GM23338 (cell line): Measurements from ENCODE around the gene RBM8A. TPM values are rescaled to one million over a fixed set of nuclear protein-coding genes. Genes with fewer than 3 reads are reported as not detected.
"Not testable (repeated sequence)": the region's sequence is repeated elsewhere in the genome, so short reads cannot be mapped to it uniquely, and the experiment has no call there.

Source experiments
- ATAC-seq: fragments of 200-7000 bp; cut with Tn5 transposase; 3 replicates; pipeline ENCODE4 v1.9.1; 2020
- DNase-seq: peaks from one replicate; pipeline ENCODE4 v3.0.0-alpha.2; 2015; ENCODE audit warnings: low spot score
- H2AFZ ChIP-seq: fragments of 200-600 bp; sonication (generic); 2 replicates; pipeline ENCODE4 v1.8.0; 2016; ENCODE audit warnings: antibody characterized with exemption, mild to moderate bottlenecking, moderate library complexity
- H3F3A ChIP-seq: fragments of 200-600 bp; sonication (generic); replicated peaks from 2 replicates; pipeline ENCODE4 v1.8.0; 2017; ENCODE audit warnings: antibody characterized with exemption, mixed run types, low read depth
- H3K27ac ChIP-seq: fragments of 200-600 bp; sonication (generic); 2 replicates; pipeline ENCODE4 v1.6.1; 2016; ENCODE audit warnings: low read depth
- H3K27me3 ChIP-seq: fragments of 200-600 bp; sonication (generic); 2 replicates; pipeline ENCODE4 v1.8.0; 2016; ENCODE audit warnings: mild to moderate bottlenecking, mixed run types, moderate library complexity; ENCODE audit not compliant: insufficient read depth
- H3K36me3 ChIP-seq: fragments of 200-600 bp; sonication (generic); 2 replicates; pipeline ENCODE4 v1.8.0; 2016; ENCODE audit warnings: mild to moderate bottlenecking; ENCODE audit not compliant: insufficient read depth
- H3K4me1 ChIP-seq: fragments of 200-600 bp; sonication (generic); 2 replicates; pipeline ENCODE4 v1.8.0; 2016; ENCODE audit warnings: mild to moderate bottlenecking, moderate library complexity; ENCODE audit not compliant: insufficient read depth
- H3K4me2 ChIP-seq: fragments of 200-600 bp; sonication (generic); 2 replicates; pipeline ENCODE4 v1.7.1; 2017; ENCODE audit warnings: mixed run types
- H3K4me3 ChIP-seq: fragments of 200-600 bp; sonication (generic); 2 replicates; pipeline ENCODE4 v1.6.1; 2016; ENCODE audit warnings: mixed run types
- H3K79me2 ChIP-seq: fragments of 200-600 bp; sonication (generic); replicated peaks from 2 replicates; pipeline ENCODE4 v1.8.0; 2017; ENCODE audit warnings: mild to moderate bottlenecking; ENCODE audit not compliant: insufficient read depth
- H3K9me2 ChIP-seq: fragments of 200-600 bp; sonication (generic); 2 replicates; pipeline ENCODE4 v1.8.0; 2017; ENCODE audit not compliant: insufficient read depth
- H4K20me1 ChIP-seq: fragments of 200-600 bp; sonication (generic); replicated peaks from 2 replicates; pipeline ENCODE4 v1.8.0; 2017; ENCODE audit warnings: mild to moderate bottlenecking; ENCODE audit not compliant: insufficient read depth
- H3K27ac Mint-ChIP-seq: 2 replicates; pipeline ENCODE4 v1.8.0; 2020; ENCODE audit warnings: inconsistent platforms, mild to moderate bottlenecking, moderate library complexity, mixed read lengths
- H3K27me3 Mint-ChIP-seq: 3 replicates; pipeline ENCODE4 v1.8.0; 2022; ENCODE audit warnings: low read depth, mild to moderate bottlenecking, moderate library complexity, mixed read lengths, inconsistent platforms; ENCODE audit not compliant: insufficient read depth, poor library complexity
- H3K36me3 Mint-ChIP-seq: 3 replicates; pipeline ENCODE4 v1.8.0; 2021; ENCODE audit warnings: low read depth, mild to moderate bottlenecking, inconsistent platforms, moderate library complexity, mixed read lengths
- H3K4me1 Mint-ChIP-seq: 3 replicates; pipeline ENCODE4 v1.8.0; 2020; ENCODE audit warnings: mild to moderate bottlenecking, inconsistent platforms, mixed read lengths
- H3K4me3 Mint-ChIP-seq: 3 replicates; pipeline ENCODE4 v1.8.0; 2021; ENCODE audit warnings: moderate library complexity, mild to moderate bottlenecking, inconsistent platforms, mixed read lengths
- H3K9me3 Mint-ChIP-seq: 3 replicates; pipeline ENCODE4 v1.8.0; 2020; ENCODE audit warnings: moderate library complexity, mild to moderate bottlenecking, inconsistent platforms, mixed read lengths
- CREB1 ChIP-seq: fragments of 250-450 bp; sonication (Bioruptor Pico); IDR thresholded peaks from 2 replicates; pipeline ENCODE4 v1.5.0; 2020; ENCODE audit warnings: low read depth, mild to moderate bottlenecking, moderate library complexity
- POLR2AphosphoS5 ChIP-seq: IDR thresholded peaks from 2 replicates; pipeline ENCODE4 v1.6.1; 2016; ENCODE audit warnings: antibody characterized with exemption, low read depth
- REST ChIP-seq: IDR thresholded peaks from one replicate; pipeline ENCODE4 v1.6.1; 2018; ENCODE audit warnings: antibody characterized with exemption; ENCODE audit not compliant: unreplicated experiment
- polyA plus RNA-seq: library from polyadenylated mRNA; unstranded; fragments of >200 nt; fragmentation: Nextera tagmentation; extraction: Ambion mirVana; gene quantifications from 2 replicates; pipeline ENCODE4 v1.2.1, GENCODE V29; 2016
- total RNA-seq: library from RNA; depleted of rRNA; stranded (reverse); fragments of >200 nt; shearing (Covaris generic); gene quantifications from 2 replicates; pipeline ENCODE4 v1.2.3, GENCODE V29; 2014

The RBM8A gene
- total and polyA plus RNA-seq, 2 experiments from 2014 or later = 170 to 312 TPM

DNA sequence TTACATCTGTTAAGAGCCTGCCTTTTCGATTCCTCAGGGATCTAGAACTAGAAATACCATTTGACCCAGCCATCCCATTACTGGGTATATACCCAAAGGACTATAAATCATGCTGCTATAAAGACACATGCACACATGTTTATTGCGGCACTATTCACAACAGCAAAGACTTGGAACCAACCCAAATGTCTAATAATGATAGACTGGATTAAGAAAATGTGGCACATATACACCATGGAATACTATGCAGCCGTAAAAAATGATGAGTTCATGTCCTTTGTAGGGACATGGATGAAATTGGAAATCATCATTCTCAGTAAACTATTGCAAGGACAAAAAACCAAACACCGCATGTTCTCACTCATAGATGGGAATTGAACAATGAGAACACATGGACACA, 7.0 kb downstream of the RBM8A start:
- Histone ChIP-seq H3K4me3 (peak overlapping the region; percentile 84), H3K4me2 (peak overlapping the region; percentile 99), H3K36me3 (peaks cover 10% of the 10 kb centered on the region; the same call in 1 of the 2 replicates)
- not testable (repeated sequence) for H3F3A ChIP-seq, H3K9me3 Mint-ChIP-seq, H2AFZ ChIP-seq, H3K4me1 ChIP-seq, ATAC-seq, H3K79me2 ChIP-seq, DNase-seq, H3K27ac Mint-ChIP-seq, H3K9me2 ChIP-seq, H4K20me1 ChIP-seq, H3K27me3 ChIP-seq, H3K27ac ChIP-seq
- Mint-ChIP-seq H3K4me3 (peak overlapping the region; percentile 92), H3K4me1 (peaks cover 12% of the 10 kb centered on the region; the same call in 2 of the 3 replicates), H3K27me3 (peaks cover 20% of the 10 kb centered on the region), H3K36me3 (peaks cover 18% of the 10 kb centered on the region)

DNA sequence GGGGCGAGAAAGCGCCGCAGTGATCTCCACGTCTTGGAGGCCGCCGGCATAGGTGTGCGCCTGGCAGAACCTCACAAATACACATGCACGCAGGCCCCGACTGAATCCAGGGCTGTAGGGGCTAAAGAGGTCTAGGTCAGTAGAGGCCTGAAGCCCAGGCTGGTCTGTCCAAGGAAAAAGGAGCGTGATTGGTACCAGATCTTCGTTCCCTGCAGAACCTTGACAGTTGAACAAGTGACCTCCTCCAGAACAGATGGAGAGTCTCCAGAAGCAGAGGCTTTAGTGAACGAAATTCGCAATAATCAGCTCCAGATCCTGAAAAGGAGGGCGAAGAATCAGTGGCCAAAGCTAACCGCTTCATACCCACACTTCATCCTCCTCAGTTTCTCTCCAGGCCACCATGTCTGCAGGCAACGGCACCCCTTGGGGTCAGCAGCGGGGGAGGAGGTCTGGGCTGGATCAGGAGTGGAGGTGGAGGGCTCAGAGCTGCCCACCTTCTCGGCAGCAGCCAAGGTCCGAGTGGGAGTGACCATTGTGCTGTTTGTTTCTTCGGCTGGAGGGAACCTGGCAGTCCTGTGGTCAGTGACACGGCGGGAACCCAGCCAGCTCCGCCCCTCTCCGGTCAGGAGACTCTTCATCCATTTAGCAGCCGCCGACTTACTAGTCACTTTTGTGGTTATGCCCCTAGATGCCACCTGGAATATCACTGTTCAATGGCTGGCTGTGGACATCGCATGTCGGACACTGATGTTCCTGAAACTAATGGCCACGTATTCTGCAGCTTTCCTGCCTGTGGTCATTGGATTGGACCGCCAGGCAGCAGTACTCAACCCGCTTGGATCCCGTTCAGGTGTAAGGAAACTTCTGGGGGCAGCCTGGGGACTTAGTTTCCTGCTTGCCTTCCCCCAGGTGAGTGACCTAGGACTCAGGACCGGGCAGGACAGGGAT, 8.0 kb downstream of the RBM8A start:
- H3K9me3 Mint-ChIP-seq = no peaks in the 10 kb centered on the region
- H3K27me3 ChIP-seq = peaks cover 8% of the 10 kb centered on the region; the same call in 1 of the 2 replicates
- no peaks in the 10 kb centered on the region for H3K79me2 ChIP-seq
- H3K4me1 Mint-ChIP-seq = peaks cover 12% of the 10 kb centered on the region; the same call in 2 of the 3 replicates
- TF ChIP-seq REST = no peak
- TF ChIP-seq CREB1 = 0 out of 2 replicates have a peak, but pooled peaks have one; percentile 2
- 0 out of 2 replicates have a peak, but pooled peaks have one; percentile 26 for TF ChIP-seq POLR2AphosphoS5
- H3K36me3 Mint-ChIP-seq = peaks cover 18% of the 10 kb centered on the region
- H3K9me2 ChIP-seq = no peaks in the 10 kb centered on the region
- no peaks in the 10 kb centered on the region; the same call in 1 of the 2 replicates for H4K20me1 ChIP-seq
- peaks cover 20% of the 10 kb centered on the region for H3K27me3 Mint-ChIP-seq
- DNase-seq = peak; percentile 60
- H3K4me1 ChIP-seq = peaks cover 6% of the 10 kb centered on the region; the same call in 1 of the 2 replicates
- H2AFZ ChIP-seq = peak overlapping the region; percentile 99
- H3F3A ChIP-seq = no peaks in the 10 kb centered on the region; the same call in 1 of the 2 replicates
- H3K4me3 ChIP-seq = peak overlapping the region; percentile 84
- peak; percentile 87 for ATAC-seq
- H3K4me2 ChIP-seq = peak overlapping the region; percentile 99
- H3K36me3 ChIP-seq = peaks cover 10% of the 10 kb centered on the region; the same call in 1 of the 2 replicates
- no peak overlapping the region for H3K27ac ChIP-seq
- H3K27ac Mint-ChIP-seq = peak overlapping the region; percentile 72
- H3K4me3 Mint-ChIP-seq = peak overlapping the region; percentile 92
